Measurements from ENCODE around the gene MAP3K19. TPM values are rescaled to one million over a fixed set of nuclear protein-coding genes. Genes with fewer than 3 reads are reported as not detected.

Gene MAP3K19
- total and polyA plus RNA-seq, 2 of the 8 experiments (the other 6 are each of a cell fraction or from before 2014, with no cell fraction given), result not detected

DNA sequence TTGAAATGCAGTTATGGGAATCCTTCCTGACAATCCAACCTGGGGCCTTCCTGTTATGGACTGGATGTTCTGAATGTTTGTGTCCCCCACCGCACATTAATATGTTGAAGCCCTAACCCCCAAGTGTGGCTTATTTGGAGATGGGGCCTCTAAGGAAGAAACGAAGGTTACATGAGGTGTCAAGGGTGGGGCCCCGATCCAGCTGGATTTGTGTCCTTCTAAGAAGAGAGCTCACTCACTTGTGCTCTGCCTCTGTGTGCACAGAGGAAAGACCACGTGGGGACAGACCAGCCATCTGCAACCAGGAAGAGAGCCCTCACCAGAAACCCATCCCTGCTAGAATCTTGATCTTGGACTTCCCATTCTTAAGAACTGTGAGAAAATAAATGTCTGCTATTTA, 44.4 kb downstream of the MAP3K19 start:
- Histone ChIP-seq H3K23me2 (ENCODE audit: low read depth, low read length) (no peaks in the 10 kb centered on the region), H2AFZ (ENCODE audit: low read length) (no peak overlapping the region), H3K4me3 (ENCODE audit: extremely low read depth in 1 of 4, insufficient read depth in 2 of 4, low read depth in 3 of 4, low read length in 4 of 4) (no peak overlapping the region), H2BK15ac (ENCODE audit: low read length) (no peak overlapping the region), H3K79me2 (ENCODE audit: control insufficient read depth in 1 of 2, insufficient read depth in 2 of 2, low read length in 2 of 2) (no peaks in the 10 kb centered on the region), H3K36me3 (ENCODE audit: control insufficient read depth in 2 of 4, insufficient read depth in 4 of 4, low read length in 3 of 4) (no peaks in the 10 kb centered on the region), H3K4me1 (replicated peaks in 1 of 4; ENCODE audit: control insufficient read depth in 3 of 4, insufficient read depth in 4 of 4, low read length in 3 of 4) (peaks cover 0 to 4% (median under 1%) of the 10 kb centered on the region in 4 experiments; a peak in 1 of 7 replicates), H2BK12ac (ENCODE audit: low read depth, low read length) (no peak overlapping the region), H3K9ac (replicated peaks in 1 of 4; ENCODE audit: extremely low read depth in 1 of 4, low read depth in 3 of 4, low read length in 3 of 4) (no peak overlapping the region), H3K27ac (ENCODE audit: low read depth, low read length) (no peak overlapping the region), H3K56ac (replicated peaks; ENCODE audit: insufficient read length, low read depth, low read length) (no peak overlapping the region), H4K91ac (replicated peaks; ENCODE audit: insufficient read length, low read length) (no peak overlapping the region), H2BK20ac (ENCODE audit: low read length) (no peak overlapping the region), H2BK120ac (replicated peaks; ENCODE audit: low read depth, low read length) (no peak overlapping the region), H2AK5ac (ENCODE audit: low read depth, low read length) (no peak overlapping the region), H3K4ac (replicated peaks; ENCODE audit: insufficient read length, low read depth, low read length) (no peak overlapping the region), H3K14ac (ENCODE audit: insufficient read length) (no peak overlapping the region), H3K23ac (ENCODE audit: insufficient read length) (no peak overlapping the region), H2BK5ac (ENCODE audit: low read depth, low read length) (no peak overlapping the region), H3K79me1 (ENCODE audit: low read depth, low read length) (no peaks in the 10 kb centered on the region), H4K20me1 (replicated peaks in 1 of 2; ENCODE audit: control insufficient read depth in 1 of 2, insufficient read depth in 2 of 2, low read length in 2 of 2) (no peaks in the 10 kb centered on the region), H4K5ac (ENCODE audit: insufficient read length, low read depth, low read length) (no peak overlapping the region), H4K8ac (ENCODE audit: extremely low read depth, insufficient read depth, low read length) (no peak overlapping the region), H3K18ac (ENCODE audit: extremely low read depth, low read length) (no peak overlapping the region), H3K4me2 (ENCODE audit: insufficient read depth in 1 of 2, low read depth in 2 of 2, low read length in 2 of 2) (no peak overlapping the region), H3K9me3 (ENCODE audit: insufficient read depth in 2 of 2, low read depth in 1 of 2, low read length in 1 of 2) (no peaks in the 10 kb centered on the region), H3K27me3 (replicated peaks in 1 of 4; ENCODE audit: control insufficient read depth in 3 of 4, extremely low read depth in 1 of 4, insufficient read depth in 3 of 4, low read length in 3 of 4) (peaks cover 0 to 4% (median 0%) of the 10 kb centered on the region in 4 experiments; a peak in 2 of 7 replicates)
- 80% methylated on average over 4 of the region's 4 CpGs; no CpG with 5 or more reads in 1 of the 2 experiments for WGBS, 2 experiments (ENCODE audit: extremely low coverage in 1 of 2, insufficient coverage in 1 of 2, insufficient read length in 1 of 2, insufficient replicate concordance in 2 of 2, low coverage in 1 of 2, low lambda C conversion rate in 2 of 2, missing lambda C conversion rate in 1 of 2)
- ChIA-PET CTCF (ENCODE audit: partially characterized antibody) (interaction anchor here (0.6 to 4.3 kb wide), 7 partner anchors 9 to 788 kb away, joined by 3 to 26 read pairs (median 3); no protein-coding TSS in a partner anchor), POLR2A (ENCODE audit: partially characterized antibody) (no interaction called here)
- DNase-seq (ENCODE audit: low read depth in 1 of 2, low spot score in 2 of 2), result no peak
- no peak for FAIRE-seq
- TF ChIP-seq EGR1 (IDR thresholded peaks at IDR 0.05; ENCODE audit: borderline replicate concordance, low read depth, low read length), result no peak
- TF ChIP-seq CREB1 (IDR thresholded peaks at IDR 0.05), result no peak
- no peak for TF ChIP-seq MAFK (IDR thresholded peaks at IDR 0.05; ENCODE audit: low read depth, low read length)
- TF ChIP-seq KDM5A (IDR thresholded peaks at IDR 0.05; ENCODE audit: low read length), result no peak
- TF ChIP-seq, protein P1, sequence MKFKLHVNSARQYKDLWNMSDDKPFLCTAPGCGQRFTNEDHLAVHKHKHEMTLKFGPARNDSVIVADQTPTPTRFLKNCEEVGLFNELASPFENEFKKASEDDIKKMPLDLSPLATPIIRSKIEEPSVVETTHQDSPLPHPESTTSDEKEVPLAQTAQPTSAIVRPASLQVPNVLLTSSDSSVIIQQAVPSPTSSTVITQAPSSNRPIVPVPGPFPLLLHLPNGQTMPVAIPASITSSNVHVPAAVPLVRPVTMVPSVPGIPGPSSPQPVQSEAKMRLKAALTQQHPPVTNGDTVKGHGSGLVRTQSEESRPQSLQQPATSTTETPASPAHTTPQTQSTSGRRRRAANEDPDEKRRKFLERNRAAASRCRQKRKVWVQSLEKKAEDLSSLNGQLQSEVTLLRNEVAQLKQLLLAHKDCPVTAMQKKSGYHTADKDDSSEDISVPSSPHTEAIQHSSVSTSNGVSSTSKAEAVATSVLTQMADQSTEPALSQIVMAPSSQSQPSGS (IDR thresholded peaks at IDR 0.05; ENCODE audit: low read length), result no peak
- no peak for TF ChIP-seq SIN3A (conservative IDR thresholded peaks at IDR 0.05 in 1 of 2, IDR thresholded peaks at IDR 0.05 in 1 of 2; ENCODE audit: low read depth in 1 of 2, low read length in 2 of 2)
- TF ChIP-seq BACH1 (IDR thresholded peaks at IDR 0.05; ENCODE audit: low read length), result no peak
- TF ChIP-seq RNF2 (IDR thresholded peaks at IDR 0.05; ENCODE audit: borderline replicate concordance, low read depth, low read length, missing control alignments, poor library complexity, severe bottlenecking), result no peak
- no peak for TF ChIP-seq CHD1 (IDR thresholded peaks at IDR 0.05; ENCODE audit: low read depth, low read length)
- no peak for TF ChIP-seq EZH2 (IDR thresholded peaks at IDR 0.05; ENCODE audit: low read depth, low read length, severe bottlenecking)
- no peak for TF ChIP-seq TAF1 (IDR thresholded peaks at IDR 0.05; ENCODE audit: low read depth, low read length)
- no peak for TF ChIP-seq POLR2AphosphoS5 (IDR thresholded peaks at IDR 0.05; ENCODE audit: low read depth, low read length)
- no peak for TF ChIP-seq CBX8 (IDR thresholded peaks at IDR 0.05; ENCODE audit: borderline replicate concordance, low read depth, low read length)

All from H1 (cell line).